HepG2 (cell line): Measurements from ENCODE around the gene C1orf146.

ENCODE experiments used
- HNRNPH1 ChIP-seq: fragments of 200-400 bp; formaldehyde crosslinking; optimal IDR thresholded peaks from 2 replicates; pipeline ENCODE3; 2017; ENCODE audit warnings: mild to moderate bottlenecking, low read depth, low read length
- MAFK ChIP-seq, 2 experiments: IDR thresholded peaks in 1 of 2; conservative IDR thresholded peaks in 1 of 2; 2 replicates each; pipeline ENCODE4 v1.6.1; 2011; ENCODE audit warnings: improper control_type of control experiment in 2 of 2, low read length in 2 of 2
- PHB2 ChIP-seq: fragments of 450-650 bp; IDR thresholded peaks from 2 replicates; pipeline ENCODE4 v1.6.1; 2018; ENCODE audit not compliant: partially characterized antibody
- POLR2AphosphoS5 ChIP-seq: IDR thresholded peaks from 2 replicates; pipeline ENCODE4 v1.6.1; 2012; ENCODE audit warnings: low read depth, low read length
- ZBTB4 ChIP-seq: sonication (generic); formaldehyde crosslinking; IDR thresholded peaks from 2 replicates; pipeline ENCODE4 v1.4.0; 2020; ENCODE audit warnings: missing genetic modification reagents, mild to moderate bottlenecking, borderline replicate concordance
- ZFP36 ChIP-seq: fragments of 150-350 bp; IDR thresholded peaks from 2 replicates; pipeline ENCODE4 v1.6.1; 2018; ENCODE audit warnings: borderline replicate concordance, low read length, low read depth; ENCODE audit not compliant: partially characterized antibody

GRCh38 chr1:92274939-92275338, 57.2 kb downstream of the C1orf146 start:
- no peak for TF ChIP-seq HNRNPH1
- no peak for TF ChIP-seq PHB2
- no peak for TF ChIP-seq MAFK (conservative IDR thresholded peaks at IDR 0.05 in 1 of 2, IDR thresholded peaks at IDR 0.05 in 1 of 2; ENCODE audit: low read length in 2 of 2)
- TF ChIP-seq ZBTB4 (CRISPR knock-in tag): no peak
- no peak for TF ChIP-seq ZFP36
- no peak for TF ChIP-seq POLR2AphosphoS5
